Mucosa of rectum (tissue), 2 donors: Measurements from ENCODE around the gene ERF.

Experiments
- H3K27ac ChIP-seq, 2 donors: one replicate each; pipeline ENCODE4 v1.7.0; 2013; ENCODE audit warnings: inconsistent platforms in 2 of 2, low read depth in 2 of 2, low read length in 2 of 2
- H3K27me3 ChIP-seq, 2 donors: one replicate each; pipeline ENCODE4 v1.7.0; 2013; ENCODE audit warnings: low read length in 2 of 2; ENCODE audit not compliant: control insufficient read depth in 2 of 2, insufficient read depth in 2 of 2
- H3K36me3 ChIP-seq, 2 donors: one replicate each; pipeline ENCODE4 v1.7.0; 2013; ENCODE audit warnings: low read length in 2 of 2; ENCODE audit not compliant: control insufficient read depth in 2 of 2, insufficient read depth in 2 of 2
- H3K4me1 ChIP-seq, 2 donors: one replicate each; pipeline ENCODE4 v1.7.0; 2013; ENCODE audit warnings: low read length in 2 of 2, mild to moderate bottlenecking in 1 of 2; ENCODE audit not compliant: control insufficient read depth in 2 of 2, insufficient read depth in 2 of 2
- H3K4me3 ChIP-seq, 2 donors: one replicate each; pipeline ENCODE4 v1.7.0; 2013; ENCODE audit warnings: low read length in 2 of 2
- H3K9ac ChIP-seq, 2 donors: one replicate each; pipeline ENCODE4 v1.7.0; 2013; ENCODE audit warnings: low read length in 2 of 2, low read depth in 1 of 2, mild to moderate bottlenecking in 1 of 2
- H3K9me3 ChIP-seq, 2 donors: one replicate each; pipeline ENCODE4 v1.7.0; 2013; ENCODE audit warnings: low read length in 2 of 2; ENCODE audit not compliant: control insufficient read depth in 2 of 2
- donor health status: healthy.
- donor health status: Normal muscosa, but diverticular disease.

ERF gene

GRCh38 chr19:42293540-42293939, 38.6 kb upstream of the ERF start:
- peaks cover 5 to 6% of the 10 kb centered on the region in 2 donors for H3K4me1 ChIP-seq
- H3K36me3 ChIP-seq = peaks cover 34 to 44% of the 10 kb centered on the region in 2 donors
- H3K4me3 ChIP-seq = no peak overlapping the region
- H3K27ac ChIP-seq = no peak overlapping the region
- H3K27me3 ChIP-seq = no peaks in the 10 kb centered on the region
- no peaks in the 10 kb centered on the region for H3K9me3 ChIP-seq
- no peak overlapping the region for H3K9ac ChIP-seq

- H3K36me3 ChIP-seq = peaks cover 39 to 50% of the 10 kb centered on the region in 2 donors
- no peak overlapping the region for H3K27ac ChIP-seq
- H3K4me3 ChIP-seq = no peak overlapping the region
- no peaks in the 10 kb centered on the region for H3K27me3 ChIP-seq
- peaks cover 5 to 6% of the 10 kb centered on the region in 2 donors for H3K4me1 ChIP-seq
- no peak overlapping the region for H3K9ac ChIP-seq
- H3K9me3 ChIP-seq = no peaks in the 10 kb centered on the region
These were observed 38.0 kb upstream of the ERF start for GRCh38 chr19:42292963-42293362.

GRCh38 chr19:42292042-42292960, 37.4 kb upstream of the ERF start:
- peaks cover 45 to 56% of the 10 kb centered on the region in 2 donors for H3K36me3 ChIP-seq
- H3K27ac ChIP-seq = no peak overlapping the region
- H3K4me1 ChIP-seq = peaks cover 5 to 6% of the 10 kb centered on the region in 2 donors
- H3K27me3 ChIP-seq = no peaks in the 10 kb centered on the region
- H3K4me3 ChIP-seq = no peak overlapping the region
- peak overlapping the region in 1 of 2 donors; percentile 42 for H3K9ac ChIP-seq
- H3K9me3 ChIP-seq = no peaks in the 10 kb centered on the region

GRCh38 chr19:42291435-42291810, 36.5 kb upstream of the ERF start:
- Histone ChIP-seq H3K9ac (no peak overlapping the region), H3K36me3 (peaks cover 46 to 56% of the 10 kb centered on the region in 2 donors), H3K27ac (no peak overlapping the region), H3K4me1 (peaks cover 5 to 6% of the 10 kb centered on the region in 2 donors), H3K4me3 (no peak overlapping the region), H3K27me3 (no peaks in the 10 kb centered on the region), H3K9me3 (no peaks in the 10 kb centered on the region)

- no peak overlapping the region for H3K27ac ChIP-seq
- no peaks in the 10 kb centered on the region for H3K9me3 ChIP-seq
- peaks cover 46 to 56% of the 10 kb centered on the region in 2 donors for H3K36me3 ChIP-seq
- no peak overlapping the region for H3K9ac ChIP-seq
- H3K4me1 ChIP-seq = peaks cover 6 to 10% of the 10 kb centered on the region in 2 donors
- H3K27me3 ChIP-seq = no peaks in the 10 kb centered on the region
- no peak overlapping the region for H3K4me3 ChIP-seq
These were observed 35.9 kb upstream of the ERF start for GRCh38 chr19:42290523-42291434.

- Histone ChIP-seq H3K36me3 (peaks cover 46 to 56% of the 10 kb centered on the region in 2 donors), H3K4me1 (peaks cover 13 to 15% of the 10 kb centered on the region in 2 donors), H3K9me3 (no peaks in the 10 kb centered on the region), H3K4me3 (no peak overlapping the region), H3K9ac (no peak overlapping the region), H3K27me3 (no peaks in the 10 kb centered on the region), H3K27ac (no peak overlapping the region)
These were observed 35.2 kb upstream of the ERF start for GRCh38 chr19:42290136-42290522.

- Histone ChIP-seq H3K9me3 (no peaks in the 10 kb centered on the region), H3K9ac (no peak overlapping the region), H3K4me1 (peaks cover 16 to 20% of the 10 kb centered on the region in 2 donors)
These were observed 34.7 kb upstream of the ERF start for GRCh38 chr19:42289556-42290041.

GRCh38 chr19:42288881-42289555, 34.1 kb upstream of the ERF start:
- Histone ChIP-seq H3K4me1 (peaks cover 16 to 21% of the 10 kb centered on the region in 2 donors), H3K27ac (no peak overlapping the region), H3K36me3 (peaks cover 41 to 50% of the 10 kb centered on the region in 2 donors), H3K9ac (no peak overlapping the region), H3K27me3 (no peaks in the 10 kb centered on the region), H3K9me3 (no peaks in the 10 kb centered on the region), H3K4me3 (no peak overlapping the region)

More at GRCh38 chr19:42289556-42290041, 34.7 kb upstream of the ERF start:
- H3K4me3 ChIP-seq = no peak overlapping the region
- H3K27me3 ChIP-seq = no peaks in the 10 kb centered on the region
- peaks cover 45 to 54% of the 10 kb centered on the region in 2 donors for H3K36me3 ChIP-seq
- no peak overlapping the region for H3K27ac ChIP-seq

GRCh38 chr19:42288387-42288786, 33.5 kb upstream of the ERF start:
- Histone ChIP-seq H3K4me3 (no peak overlapping the region), H3K36me3 (peaks cover 39 to 44% of the 10 kb centered on the region in 2 donors), H3K9me3 (no peaks in the 10 kb centered on the region), H3K27ac (no peak overlapping the region), H3K9ac (no peak overlapping the region), H3K27me3 (no peaks in the 10 kb centered on the region), H3K4me1 (peaks cover 17 to 22% of the 10 kb centered on the region in 2 donors)
